RCC 7860 (cell line): ENCODE data around the gene TMEM131.
"Not testable (repeated sequence)": the region's sequence is repeated elsewhere in the genome, so short reads cannot be mapped to it uniquely, and the experiment has no call there.

Experiments
- DNase-seq: peaks from one replicate; pipeline ENCODE4 v3.0.0-alpha.2; 2015; ENCODE audit warnings: low spot score
- FAIRE-seq: peaks from 2 replicates; lab custom pipeline; 2012; peaks lifted over from hg19 to GRCh38; lab: Jason Lieb, UNC

The TMEM131 gene

DNA sequence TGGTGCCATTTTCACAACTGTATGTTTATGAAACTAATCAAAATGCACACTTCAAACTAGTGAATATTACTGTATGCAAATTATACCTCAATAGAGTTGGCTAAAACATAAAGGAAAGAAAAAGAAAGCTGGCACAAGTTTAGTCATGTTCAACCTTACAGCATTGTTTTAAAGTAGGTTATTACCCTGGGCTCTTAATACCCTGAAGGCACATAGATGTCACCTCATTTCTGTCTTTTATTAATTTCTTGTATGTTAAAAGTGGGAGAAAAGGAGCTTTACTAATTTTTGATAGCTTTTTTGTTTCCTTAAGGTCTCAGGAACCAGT is 32.7 kb downstream of the TMEM131 start:
- DNase-seq (no peak), FAIRE-seq (no peak)

DNA sequence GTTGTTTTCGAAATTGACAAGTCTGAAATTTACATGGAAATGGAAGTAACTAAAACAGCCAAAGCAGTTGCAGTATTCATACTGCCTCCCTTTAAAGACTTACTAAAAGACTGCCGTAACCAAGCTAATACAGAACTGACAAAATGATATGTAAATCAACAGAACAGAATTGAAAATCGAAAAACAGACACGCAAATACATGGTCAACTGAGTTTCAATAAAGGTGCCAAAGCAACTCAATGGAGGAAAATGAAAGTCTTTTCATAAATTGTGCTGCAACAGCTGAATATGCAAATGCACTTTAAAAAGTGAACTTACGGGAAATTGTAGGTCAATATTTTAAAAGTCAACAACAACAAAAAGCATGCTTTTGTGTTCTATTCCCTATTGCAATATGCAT is 34.2 kb downstream of the TMEM131 start:
- DNase-seq (no peak), FAIRE-seq (no peak)

DNA sequence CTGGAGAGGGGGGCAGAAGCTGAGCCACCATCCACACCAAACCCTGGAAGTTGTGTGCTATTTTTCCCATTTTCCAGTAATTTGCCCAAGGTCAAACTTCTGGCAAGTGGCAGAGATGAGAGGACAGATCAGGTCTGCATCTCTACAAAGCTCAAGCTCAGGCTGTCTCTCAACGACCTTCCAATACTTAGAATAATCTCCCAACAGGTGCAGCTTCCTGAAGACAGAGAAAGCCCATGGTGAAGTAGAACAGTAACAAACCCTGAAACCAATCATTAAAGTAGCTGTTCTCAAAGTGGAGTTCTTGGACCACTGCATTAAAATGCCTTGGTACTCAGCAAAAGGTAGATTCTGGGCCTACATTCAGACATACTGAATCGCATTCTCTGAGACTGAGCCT is 37.6 kb downstream of the TMEM131 start:
- FAIRE-seq (no peak), DNase-seq (no peak)

DNA sequence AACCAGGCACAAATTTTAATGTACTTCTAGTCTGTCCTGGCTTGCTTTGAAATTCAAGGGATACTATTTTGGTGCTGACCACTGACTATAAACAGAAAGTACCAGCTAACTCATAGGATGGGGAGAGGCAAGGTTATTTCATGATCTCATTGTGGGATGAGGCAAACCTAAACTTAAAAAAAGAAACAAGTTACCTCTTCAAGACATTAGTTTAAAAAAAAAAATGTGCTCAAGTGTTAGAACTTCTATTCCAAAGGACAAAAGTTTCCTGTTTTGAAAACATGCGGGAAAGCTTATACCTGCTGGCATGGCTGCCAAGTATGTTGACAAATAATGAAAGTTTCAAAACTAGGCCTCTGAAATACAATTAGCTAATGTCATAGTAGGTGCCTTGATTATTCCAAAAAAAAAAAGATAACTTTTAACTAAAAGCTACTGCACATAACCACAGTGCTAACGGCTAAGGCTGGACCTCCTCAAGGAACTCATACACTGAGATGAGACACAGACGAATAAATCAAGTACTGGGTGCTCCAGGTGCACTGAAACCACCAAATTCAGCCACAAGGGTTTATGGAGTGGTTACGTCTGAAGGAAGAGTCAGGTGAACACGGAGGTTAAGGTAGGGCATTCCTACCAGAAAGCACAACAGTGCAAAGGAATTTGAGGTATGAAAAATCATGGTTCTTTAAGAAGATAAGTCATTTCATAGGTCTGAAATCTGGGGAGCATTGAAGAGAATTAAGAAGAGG is 38.1 kb downstream of the TMEM131 start:
- no peak for FAIRE-seq

DNA sequence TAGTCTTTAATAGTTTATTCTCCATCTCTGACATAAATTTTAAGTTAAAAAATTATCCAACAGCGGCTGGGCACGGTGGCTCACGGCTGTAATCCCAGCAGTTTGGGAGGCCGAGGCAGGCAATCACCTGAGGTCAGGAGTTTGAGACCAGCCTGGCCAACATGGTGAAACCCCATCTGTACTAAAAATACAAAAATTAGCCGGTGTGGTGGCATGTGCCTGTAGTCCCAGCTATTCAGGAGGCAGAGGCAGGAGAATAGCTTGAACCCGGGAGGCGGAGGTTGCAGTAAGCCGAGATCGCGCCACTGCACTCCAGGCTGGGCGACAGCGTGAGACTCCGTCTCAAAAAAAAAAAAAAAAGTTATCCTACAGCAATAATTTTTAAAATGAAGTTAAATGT is 39.0 kb downstream of the TMEM131 start:
- not testable (repeated sequence) for DNase-seq, FAIRE-seq

More for the DNA sequence above, 38.1 kb downstream of the TMEM131 start:
- no peak for DNase-seq

DNA sequence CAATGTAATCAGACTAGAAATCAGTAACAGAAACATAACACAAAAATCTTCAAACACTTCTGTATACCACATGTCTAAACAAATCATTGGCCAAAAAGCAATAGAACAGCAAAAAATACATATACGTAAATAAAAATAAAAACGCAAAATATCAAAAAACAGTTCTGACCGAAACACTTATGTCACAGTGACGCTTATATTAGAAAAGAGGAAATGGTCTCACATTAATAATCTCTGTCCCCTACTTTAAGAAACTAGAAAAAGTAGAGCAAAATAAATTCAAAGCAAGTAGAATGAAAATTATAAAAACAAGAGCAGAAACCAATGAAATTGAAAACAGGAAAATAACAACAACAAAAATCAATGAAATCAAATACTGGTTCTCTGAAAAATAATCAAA is 41.9 kb downstream of the TMEM131 start:
- FAIRE-seq = no peak

DNA sequence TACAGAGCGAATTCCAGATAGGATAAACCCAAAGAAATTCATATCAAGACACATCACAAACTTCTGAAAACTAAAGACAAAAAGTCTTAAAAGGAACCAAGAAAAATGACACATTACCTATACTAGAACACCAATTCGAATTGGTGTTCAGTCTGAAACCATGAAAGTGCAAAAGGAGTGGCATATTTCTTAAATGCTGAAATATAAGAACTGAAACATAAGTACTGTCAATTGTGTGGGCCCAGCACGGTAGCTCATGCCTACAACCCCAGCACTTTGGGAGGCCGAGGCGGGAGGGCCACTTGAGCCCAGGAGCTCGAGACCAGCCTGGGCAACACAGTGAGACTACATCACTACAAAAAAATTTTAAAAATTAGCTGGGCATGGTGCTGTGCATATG is 43.4 kb downstream of the TMEM131 start:
- FAIRE-seq (no peak), DNase-seq (no peak)

More for the DNA sequence above, 41.9 kb downstream of the TMEM131 start:
- DNase-seq = no peak

DNA sequence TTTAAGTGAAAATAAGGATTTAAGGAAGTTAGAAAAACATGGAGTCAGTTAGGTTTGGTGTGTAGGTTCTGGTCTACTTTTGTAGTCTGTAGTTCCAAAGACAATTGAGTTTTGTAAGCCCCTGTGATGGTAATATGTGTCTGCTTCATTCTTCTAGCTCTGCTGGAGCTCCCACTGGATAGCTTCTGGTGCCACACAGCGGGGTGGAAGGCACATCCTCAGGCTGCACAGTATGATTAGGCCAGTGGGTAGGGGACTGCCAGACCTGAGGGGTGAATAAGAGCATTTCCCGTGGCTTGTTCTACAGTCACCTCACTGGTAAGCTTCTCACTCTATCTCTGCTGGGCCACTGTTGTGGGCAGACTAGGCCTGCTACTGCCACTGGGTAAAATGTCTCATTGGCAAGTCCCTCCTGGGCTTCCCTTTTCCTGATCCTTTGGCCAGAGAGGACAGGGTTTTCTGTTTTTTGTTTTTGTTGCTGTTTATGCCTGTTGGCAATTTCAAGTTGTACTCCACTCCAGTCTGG is 44.5 kb downstream of the TMEM131 start:
- DNase-seq (peak; percentile 77), FAIRE-seq (peak; percentile 57)

DNA sequence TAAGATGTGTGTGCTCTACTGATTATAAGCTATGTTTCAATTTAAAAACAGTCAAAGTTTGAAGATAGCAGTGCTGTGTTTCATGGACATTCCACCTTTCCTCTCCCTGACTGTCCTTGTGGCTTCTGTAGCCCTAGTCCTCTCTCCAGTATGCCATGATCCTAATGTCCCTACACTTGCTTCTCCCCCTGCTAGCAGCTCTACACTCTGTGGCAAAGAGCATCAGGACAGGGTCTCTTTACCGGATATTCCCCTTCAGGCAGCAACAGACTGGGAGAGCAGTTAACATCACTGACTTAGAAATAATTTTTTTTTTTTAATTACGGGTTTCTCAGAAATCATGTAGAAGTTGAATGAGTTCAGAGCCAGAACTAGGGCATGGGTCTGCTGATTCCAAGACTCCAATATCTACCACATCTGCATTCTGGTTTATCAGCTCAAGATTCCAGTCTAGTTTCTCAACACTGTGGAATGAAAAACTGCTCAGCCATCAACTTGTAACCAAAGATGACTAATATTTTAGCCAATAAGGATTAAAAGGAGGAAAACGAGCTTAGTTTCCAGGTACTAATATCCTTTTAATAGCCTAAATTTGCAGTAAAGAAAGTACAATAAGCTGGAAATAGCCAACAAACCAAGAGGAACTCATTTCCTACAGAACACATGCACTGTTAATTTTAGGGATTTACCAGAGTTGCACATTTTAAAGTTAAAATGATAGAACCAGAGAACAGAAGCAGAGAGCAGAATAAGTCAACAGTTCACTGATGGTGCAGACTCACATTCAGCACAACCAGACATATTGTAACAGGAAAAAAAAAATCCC is 45.2 kb downstream of the TMEM131 start:
- FAIRE-seq = peak; percentile 97
- peak; percentile 81 for DNase-seq

DNA sequence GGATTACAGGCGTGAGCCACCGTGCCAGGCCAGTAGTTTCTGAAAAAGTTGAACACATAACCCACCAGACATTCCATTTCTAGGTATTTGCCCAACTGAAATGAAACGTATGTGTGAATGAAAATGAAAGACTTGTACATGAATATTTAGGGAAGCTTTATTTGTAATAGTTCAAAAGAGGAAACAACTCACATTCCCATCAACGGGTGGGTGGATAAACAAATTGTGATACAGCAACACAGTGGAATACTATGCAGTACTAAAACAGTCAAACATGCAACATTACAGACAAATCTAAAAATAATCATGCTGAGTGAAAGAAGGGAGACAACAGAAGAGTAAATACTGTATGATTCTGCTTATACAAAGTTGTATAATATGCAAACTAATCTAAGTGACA is 46.8 kb downstream of the TMEM131 start:
- no peak for FAIRE-seq

DNA sequence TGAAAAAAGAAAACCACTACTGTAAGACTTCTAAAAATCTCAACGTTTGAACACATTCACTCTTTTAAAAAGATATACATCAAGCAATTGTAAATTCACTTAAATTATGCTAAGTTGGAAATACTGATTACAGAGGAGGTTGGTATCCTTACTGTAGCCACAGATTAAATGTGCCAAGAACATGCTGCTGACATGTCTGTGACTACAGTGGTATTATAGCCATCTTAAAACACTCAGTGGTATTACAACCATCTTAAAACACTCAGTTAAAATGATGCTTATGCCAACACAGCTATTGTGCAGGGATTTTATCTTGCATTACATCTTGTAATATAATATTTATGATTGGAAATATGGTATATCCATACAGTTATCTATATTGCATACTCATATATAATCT is 50.0 kb downstream of the TMEM131 start:
- FAIRE-seq = no peak
- DNase-seq = no peak

More for the DNA sequence above, 46.8 kb downstream of the TMEM131 start:
- no peak for DNase-seq

DNA sequence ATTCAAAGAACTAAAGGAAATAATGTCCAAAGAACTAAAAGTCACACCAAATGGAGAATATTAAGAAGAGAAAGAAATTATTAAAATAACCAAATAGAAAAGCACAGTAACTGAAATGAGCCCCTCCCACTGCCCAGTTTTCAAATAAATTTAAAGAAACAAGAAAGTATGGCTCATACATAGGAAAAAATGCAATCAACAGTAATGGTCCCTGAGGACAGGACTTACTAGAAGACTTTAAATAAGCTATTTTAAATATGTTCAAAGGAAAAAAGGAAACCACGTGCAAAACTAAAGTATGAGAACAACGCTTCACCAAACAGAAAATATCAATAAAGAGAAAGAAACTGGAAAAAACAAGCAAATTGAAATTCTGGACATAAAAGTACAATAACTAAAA is 58.9 kb downstream of the TMEM131 start:
- FAIRE-seq = no peak
- DNase-seq = no peak

DNA sequence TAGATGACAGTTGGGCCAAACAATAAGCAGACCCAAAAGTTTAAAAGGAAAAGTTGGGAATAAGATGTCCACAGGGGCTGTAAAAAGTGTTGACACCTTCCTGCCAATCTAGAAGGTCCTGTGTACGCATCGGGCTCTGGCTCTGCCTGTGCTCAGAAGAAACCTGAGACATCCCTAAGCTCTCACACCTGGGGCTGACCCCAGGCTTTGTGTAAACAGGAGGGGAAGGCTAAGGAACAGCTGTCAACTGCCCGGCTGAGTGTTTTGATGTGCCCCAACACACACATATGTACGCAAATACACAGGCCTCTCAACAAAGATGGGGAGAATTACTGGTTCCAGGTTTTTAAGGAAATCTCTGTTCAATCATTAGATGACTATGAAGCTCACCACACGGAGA is 59.5 kb downstream of the TMEM131 start:
- no peak for FAIRE-seq
- DNase-seq = no peak

DNA sequence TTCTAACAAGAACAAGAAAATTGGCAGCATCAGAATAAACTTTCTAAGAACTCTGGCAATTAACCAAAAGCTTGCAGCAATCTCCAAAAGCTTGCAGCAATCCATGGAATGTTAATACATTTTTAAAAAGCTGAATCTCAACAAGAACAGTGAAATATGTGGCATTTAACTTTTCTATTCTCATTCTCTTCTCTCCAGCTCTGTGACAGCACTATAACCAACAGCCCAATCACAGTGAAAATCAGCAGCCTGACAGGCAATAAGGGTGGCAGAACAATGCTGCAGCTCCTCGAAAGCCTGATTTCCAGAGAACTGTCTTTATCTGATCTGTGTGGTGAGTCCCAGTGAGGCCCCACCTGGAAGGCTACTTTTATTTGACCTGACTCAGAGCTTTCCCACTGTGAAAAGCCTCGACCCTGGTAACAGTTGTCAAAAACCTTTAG is 60.0 kb downstream of the TMEM131 start:
- FAIRE-seq (no peak), DNase-seq (no peak)

DNA sequence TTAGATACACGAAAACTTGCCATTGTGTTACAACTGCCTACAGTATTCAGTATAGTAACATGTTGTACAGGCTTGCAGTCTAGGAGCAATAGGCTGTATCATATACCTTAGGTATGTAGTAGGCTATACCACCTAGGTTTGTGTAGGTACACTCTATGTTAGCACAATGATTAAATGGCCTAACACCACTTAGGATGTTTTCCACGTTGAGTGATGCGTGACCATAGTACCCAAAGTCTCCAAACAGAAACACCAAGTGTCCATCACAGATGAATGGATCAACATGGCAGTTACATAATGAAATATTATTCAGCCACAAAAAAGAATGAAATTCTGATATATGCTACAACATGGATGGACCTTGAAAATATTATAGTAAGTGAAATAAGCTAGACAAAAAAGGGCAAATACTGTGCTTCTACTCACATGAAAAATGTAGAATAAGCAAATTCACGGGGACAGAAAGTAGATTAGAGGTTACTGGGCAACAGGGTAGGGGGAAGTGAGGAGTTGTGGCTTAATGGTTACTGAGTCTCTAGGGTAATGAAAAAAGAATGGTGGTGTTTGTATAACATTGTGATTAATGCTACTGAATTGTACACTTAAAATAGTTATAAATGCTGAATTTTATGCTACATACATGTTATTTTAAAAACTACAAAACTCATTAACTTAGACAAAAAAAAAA is 62.6 kb downstream of the TMEM131 start:
- FAIRE-seq (no peak), DNase-seq (no peak)

DNA sequence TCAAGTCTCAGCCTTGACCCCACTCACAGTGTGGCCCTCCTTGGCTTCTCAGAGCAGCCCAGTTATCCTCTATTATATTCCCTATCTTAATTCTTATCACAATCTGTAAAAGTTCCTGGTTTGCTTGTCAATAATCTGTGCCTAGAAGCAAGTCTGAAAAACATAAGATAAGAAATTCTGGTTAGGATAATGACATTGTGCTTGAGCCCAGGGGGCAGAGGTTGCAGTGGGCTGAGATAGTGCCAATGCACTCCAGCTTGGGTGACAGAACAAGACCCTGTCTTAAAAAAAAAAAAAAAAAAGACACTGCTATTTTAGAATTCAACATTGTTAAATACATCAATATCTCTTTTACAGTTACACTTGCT is 63.9 kb downstream of the TMEM131 start:
- DNase-seq = no peak
- no peak for FAIRE-seq

DNA sequence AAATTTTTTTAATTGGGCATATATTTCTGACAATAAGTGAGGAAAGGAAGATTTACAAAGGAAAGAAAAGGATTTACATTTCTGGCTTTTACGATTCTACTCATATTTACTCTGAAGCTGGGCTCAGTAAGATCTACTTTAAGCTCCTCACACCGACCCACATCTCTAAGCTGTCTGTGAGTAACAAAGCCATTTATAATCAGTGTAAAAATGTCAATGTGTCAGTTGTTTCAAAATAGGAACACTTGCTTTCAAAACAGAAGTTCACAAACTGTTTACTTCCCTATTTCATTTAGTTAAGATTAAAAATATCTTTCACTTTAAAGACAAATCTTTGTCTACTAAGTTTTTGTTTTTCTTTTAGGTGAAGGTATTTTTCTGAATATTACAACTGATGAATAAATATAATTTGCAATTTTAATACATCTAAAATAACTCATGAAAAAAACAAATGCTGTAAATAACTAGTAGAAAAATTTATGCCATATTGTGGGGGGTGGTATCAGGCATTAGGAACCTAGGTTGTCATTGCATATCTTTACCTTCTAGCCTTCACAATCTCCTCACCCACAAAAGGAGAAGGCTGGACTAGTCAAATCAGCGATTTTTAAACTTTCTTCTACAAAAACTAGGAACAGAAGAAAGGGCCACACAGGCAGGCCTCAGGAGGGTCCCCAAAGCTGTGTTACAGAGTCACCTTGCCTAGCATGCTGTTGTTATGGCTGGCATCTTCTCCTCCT is 64.5 kb downstream of the TMEM131 start:
- FAIRE-seq (no peak), DNase-seq (no peak)

DNA sequence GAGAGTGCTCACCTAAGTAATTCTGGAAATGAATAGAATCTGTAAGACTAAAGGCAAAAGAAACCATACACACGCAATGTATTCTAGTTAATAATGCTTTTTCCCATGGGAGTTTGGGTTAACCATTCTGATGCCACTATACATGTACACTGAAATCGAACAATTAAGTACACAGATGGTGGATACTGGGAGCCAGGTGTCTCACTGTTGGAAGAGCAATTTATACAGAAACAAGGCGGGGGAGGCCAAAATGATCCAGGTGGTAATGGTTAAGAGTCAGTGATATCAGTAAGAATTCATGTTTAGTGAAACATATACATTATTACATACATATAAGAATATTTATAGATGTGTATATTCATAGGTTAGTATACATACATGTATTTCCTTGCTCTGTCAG is 67.2 kb downstream of the TMEM131 start:
- no peak for DNase-seq
- no peak for FAIRE-seq

DNA sequence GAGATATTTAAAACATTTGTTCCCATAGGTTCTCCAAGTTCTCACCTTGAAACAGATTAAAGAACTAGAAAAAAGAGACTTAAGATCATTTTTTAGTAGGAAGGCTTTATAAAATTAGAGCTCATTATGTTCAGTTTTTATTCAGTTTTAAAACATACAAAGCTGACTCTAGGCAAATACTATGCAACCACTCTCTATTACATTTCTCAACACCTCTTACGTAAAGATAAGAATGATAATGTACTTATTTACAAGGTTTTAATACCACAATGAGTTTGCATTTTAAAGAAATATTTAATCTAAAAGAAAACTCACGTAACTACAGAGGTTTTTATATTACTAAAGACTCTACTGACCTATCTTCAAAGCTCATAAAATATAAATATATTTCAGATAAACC is 68.8 kb downstream of the TMEM131 start:
- no peak for FAIRE-seq
- no peak for DNase-seq

DNA sequence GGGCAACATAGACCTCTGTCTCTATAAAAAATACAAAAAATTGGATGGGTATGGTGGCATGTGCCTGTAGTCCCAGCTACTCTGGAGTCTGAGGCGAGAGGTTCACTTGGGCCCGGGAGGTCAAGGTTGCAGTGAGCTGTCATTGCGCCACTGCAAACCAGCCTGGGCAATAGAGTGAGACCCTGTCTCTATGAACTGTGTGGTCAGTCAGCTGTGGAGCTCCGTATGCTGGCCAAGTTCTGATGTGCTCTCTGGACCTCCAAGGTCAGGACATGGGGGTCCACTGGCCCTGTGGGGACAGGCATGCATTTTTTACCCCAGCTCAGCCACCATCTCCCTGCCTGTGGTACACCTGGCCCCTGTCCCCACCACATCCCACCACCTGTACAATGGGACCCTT is 71.6 kb downstream of the TMEM131 start:
- DNase-seq = no peak

DNA sequence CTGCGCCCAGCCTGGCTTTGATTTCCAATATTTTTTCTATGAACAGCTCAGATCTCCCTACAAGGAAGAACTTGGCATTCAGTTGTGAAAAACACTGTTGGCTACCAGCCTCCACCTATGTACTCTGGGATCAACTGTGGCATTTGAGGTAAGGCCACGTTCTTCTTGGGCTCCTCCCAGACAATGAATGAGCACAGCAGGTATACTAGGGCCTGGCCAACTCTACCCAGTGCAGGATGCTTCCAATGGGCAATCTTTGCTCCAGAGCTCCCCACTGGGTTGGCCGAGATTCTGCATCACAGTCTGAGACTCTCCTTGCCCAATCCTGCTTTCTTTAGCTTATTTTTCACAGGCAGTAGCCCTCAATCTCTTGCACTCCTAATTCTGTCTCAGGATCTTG is 75.9 kb downstream of the TMEM131 start:
- FAIRE-seq (no peak), DNase-seq (no peak)

More for the DNA sequence above, 71.6 kb downstream of the TMEM131 start:
- FAIRE-seq = no peak
